Anterior cingulate cortex (tissue), 58 donors: Measurements from ENCODE around the gene GDPD5.

Experiments
- DNase-seq, 58 donors: peaks; one replicate each; lab custom pipeline; 2025; lab: John Stamatoyannopoulos, UW

Gene GDPD5

DNA sequence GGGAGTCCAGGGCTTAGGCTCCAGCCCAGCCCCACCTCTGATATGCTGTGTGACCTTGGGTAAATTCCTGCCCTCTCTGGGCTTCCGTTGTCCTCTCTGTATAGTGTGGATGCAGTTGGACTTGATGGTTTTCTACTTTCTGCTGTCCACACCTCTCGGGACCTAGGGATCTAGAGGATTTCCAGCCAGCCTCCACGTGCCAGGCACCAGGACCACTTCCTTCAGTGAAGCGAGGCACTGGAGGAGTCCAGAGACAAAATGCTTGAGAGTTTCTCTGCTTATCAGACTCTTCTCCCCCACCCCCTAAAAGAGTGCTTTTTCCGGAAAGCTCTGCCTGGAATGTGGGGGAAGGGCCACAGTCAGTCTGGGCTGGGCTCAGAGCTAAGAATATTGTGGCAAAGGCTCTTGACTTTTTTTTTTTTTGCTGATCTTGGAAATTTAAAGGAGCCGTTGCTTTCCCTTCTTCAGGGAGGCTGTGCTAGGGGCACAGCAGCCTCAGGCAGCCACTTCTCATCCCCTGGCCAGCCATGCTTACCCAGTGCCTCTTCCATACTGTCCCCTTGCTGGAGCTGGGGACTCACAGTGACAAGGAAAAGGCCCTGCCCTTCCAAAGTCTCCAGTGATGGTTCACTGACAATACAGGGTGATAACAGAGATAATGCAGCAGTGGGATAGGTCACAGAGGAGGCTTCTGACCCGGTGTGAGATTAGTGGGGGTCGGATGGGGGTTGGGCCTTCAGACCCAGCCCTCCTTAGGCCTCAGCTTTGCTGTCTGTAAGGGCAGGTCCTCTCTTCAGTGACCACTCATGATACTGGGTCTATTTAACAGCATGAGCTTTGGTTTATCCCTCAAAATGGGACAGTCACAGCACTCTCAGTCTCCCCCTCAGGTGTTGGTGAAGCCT lies 33.5 kb upstream of the GDPD5 start:
- peak in 2 of 58 donors; percentile 9 to 12 for DNase-seq

DNA sequence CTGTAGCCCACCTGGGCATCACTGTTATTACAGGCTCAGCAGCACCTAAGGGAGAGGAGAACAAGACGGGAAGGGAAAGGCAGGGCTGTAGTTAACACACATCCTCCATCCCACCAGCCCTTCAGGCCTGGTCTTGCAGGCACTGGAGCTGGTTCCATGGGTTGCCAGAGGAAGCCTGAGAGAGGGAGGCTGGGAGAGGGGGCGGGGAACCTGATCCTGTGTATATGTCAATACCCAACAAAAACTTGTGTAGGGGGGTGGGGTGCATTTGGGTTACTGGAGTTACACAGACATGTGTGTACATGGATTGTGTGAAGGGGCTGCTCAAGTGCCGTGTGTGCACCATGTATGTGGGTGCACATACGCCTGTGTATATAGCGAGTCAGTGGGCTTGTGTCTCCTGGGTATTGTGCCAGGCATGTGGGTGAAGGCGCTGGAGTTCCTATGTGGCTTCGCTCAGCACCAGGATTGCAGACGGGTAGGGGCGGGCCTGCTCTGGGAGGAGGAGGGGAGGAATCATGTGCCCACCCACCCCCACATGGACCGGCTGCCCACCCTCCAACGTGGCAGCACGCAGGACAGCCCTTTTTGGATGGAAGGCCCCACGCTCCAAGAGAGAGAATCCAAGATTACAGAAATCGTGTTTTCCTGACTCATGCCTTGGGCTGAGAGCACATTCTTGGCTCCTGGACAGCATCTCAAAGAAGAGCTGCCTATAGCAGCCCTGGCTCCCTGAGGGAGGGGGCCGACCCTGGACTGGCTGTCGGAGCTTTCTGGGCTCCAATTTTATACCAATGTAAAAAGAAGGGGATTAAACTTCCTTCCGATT lies 32.1 kb upstream of the GDPD5 start:
- DNase-seq = peak in 19 of 58 donors; percentile 12 to 68 (median 38)

DNA sequence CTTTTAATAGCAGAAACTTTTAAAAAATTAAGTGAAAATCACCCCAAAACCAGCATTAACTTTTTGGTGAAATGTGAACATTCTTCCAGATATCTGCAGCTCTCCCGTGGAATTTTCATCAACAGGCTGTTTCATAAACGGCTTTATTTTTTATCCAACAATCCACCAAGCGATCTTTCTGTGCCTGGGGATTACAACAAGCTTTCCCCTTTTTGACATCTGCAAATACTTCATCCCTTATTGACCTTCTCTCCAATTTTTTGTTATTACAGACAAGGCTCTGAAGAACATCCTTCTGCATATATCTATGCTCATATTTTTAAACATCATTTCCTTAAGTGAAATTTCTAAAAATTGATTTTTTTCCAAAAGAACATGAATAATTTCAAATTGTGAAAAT lies 30.5 kb upstream of the GDPD5 start:
- no peak for DNase-seq

DNA sequence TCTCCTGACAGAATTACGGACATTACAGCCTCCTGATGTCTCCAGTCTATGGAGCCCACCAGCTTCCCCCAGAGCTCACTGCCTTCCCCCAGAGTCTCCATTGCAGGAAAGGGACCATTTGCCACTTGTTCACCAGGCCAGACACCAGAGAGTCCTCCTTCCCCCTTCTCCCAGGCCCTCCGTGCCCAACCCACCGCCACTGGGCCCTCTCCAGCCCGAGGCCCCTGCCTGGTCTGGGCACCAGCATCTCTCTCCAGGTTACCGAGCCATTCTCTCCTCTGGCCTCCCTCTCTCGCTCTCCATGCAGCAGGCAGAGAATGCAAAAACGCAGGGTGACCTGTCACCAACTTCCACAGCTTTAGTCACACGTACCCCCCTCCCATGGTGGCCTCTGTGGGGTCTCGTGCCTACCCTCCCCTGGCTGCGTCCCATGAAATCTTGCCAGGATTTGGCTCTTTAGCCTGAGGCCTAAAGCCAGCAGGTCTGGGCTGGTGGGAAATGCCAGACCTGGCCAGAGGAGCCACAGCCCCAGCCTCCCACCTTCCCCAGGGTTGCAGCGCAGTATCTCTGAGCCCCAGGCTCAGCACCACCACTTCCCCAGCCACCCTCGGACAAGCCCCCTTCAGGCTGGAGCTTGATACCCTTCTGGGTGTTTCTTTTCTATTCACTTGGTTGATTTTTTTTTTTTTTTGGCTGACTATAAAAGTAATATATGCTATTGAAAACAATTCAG lies 29.5 kb upstream of the GDPD5 start:
- peak in 3 of 58 donors; percentile 30 to 54 (median 40) for DNase-seq

DNA sequence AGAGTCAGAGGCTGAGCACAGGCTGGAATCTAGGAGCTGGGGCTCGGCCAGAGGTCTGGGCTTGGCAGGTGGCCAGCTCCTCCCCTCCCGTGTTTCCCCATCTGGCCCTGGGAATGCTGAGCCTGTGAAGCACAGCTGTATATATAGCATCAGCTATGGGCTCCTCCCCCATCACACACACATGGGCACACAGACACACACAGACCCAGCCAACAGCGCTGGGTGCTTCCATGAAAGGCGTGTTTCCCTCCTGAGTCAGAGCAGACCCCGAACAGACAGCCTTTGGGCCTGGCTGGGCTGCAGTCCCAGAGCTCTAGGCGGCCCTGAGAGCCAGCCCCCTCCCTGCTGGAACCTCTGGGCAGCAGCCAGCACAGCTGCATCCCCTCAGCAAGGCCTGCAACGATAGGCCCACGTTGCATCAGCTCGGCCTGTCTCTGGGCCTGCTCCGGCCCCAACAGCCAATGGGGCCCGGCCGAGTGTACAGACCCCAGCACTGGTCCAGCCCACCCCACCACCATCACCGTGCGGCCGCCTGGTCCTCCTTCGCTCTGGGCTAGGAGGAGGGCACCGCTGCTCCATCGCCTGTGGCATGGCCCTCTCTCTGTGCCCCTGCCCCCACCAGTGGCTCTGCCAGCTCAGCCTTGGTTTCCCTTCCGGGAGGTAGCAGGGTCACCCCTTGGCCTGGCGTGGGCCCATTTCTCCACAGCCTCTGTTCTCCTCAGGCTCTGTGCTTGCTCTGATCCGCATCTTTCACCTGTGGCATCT lies 28.7 kb upstream of the GDPD5 start:
- DNase-seq = peak in 57 of 58 donors; percentile 10 to 100 (median 86)

DNA sequence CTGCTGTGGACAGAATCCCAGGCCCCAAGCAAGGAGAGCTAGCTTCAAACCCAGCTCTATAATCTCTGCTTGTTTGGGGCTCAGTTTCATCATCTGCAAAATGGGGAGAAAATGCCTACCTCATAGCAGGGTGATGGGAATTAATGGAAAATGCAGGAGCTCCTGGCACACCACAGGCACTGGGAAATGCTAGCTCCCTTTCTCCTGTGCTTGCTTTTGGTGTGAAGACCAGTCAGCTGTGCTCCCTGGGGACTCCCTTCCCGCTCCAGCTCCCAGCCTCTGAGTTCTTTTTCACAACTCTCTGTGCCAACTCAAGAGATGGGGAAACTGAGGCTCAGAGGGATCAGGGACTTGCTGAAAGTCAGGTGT lies 28.1 kb upstream of the GDPD5 start:
- no peak for DNase-seq

DNA sequence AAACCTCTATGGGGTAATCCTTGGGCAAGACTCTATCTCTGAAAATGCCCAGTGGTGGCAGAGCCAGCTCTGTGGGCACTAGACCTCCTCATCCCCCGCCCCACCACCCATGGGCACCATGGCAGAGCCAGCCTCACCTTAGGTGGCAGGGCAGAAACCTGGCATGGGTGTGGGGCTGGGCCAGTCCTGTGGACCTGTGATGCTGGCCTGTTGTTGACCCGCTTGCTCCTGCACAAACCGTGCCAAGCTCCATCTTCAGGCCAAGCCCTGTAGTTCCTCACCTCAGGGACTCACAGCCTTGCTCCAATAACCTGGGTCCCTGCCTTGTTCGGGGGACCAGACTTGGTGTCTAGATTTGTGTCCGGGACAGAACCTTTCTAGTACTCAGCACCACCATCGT lies 27.4 kb upstream of the GDPD5 start:
- DNase-seq = no peak

DNA sequence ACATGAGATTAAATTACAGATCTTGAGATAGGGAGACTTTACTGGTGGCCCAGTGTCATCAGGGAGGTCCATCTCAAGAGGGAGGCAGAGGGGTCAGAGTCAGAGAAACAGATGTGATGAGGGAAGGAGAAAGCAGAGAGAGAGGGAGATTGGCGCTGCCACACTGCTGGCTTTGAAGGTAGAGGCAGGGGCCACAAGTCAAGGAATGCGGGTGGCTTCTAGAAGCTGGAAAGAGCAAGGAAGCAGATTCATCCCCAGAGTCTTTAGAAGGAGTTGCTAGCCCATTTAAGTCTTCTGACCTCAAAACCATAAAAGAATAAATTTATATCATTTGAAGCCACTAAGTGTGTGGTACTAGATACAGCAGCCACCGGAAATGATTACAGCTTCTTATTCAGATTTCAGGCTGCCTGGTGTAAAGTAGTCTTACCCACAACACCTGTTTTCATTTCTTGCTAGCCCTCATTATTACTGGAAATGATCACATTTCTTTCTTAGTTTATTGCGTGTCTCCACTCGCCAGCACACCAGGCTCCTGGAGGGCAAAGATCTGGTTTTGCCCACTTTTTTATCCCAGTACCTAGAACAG lies 23.7 kb upstream of the GDPD5 start:
- no peak for DNase-seq

DNA sequence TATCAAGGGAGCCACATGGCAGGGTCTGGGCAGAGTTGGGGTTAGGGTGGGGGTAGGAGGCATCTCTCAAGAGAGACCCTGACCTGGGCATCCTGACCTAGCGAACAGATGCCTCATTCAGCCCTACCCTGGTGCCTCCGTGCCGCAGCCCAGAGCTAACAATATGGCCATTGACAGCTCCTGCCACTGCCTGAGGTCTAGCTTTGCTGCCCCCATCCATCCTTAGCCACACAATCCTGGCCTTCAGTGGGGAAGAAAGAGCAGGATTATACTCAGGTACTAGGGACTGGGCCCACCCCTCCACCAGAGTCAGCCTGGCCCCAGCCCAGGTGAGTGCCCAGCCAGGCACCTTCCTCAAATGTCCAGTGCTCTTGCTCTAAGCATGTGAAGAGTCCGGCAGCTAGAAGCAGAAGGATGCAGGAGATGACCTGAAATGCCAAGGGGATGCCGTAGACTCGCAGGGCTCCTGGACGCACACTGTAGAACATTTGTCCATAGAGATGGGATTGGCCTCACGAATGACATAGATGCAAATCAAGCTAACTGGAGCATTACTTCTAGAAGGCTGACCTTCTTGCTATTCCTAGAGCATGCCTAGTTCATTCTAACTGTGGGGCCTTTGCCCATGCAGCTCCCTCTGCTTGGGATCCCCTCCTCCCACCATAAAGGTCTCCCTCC lies 23.0 kb upstream of the GDPD5 start:
- no peak for DNase-seq

DNA sequence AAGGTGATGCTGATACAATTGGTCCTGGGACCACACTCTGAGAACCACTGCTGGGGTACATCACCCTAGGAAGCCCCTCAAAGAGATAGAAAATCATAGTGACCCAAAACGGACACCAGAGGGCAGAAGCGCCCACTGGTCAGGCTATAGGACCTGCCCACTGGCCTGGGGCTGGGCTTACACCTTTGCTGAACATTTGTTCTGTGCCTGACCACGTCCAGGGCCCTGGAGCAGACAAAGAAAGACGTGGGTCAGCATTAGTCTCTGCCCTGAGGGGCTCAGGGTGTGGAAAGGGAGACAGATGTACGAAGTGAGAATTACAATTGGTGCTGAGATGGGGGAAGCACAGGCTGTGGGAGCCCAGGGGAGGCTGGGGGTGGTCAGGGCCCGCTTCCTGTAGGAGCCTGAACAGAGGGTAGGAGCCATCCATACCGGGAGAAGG lies 21.9 kb upstream of the GDPD5 start:
- peak in 43 of 58 donors; percentile 14 to 61 (median 40) for DNase-seq

DNA sequence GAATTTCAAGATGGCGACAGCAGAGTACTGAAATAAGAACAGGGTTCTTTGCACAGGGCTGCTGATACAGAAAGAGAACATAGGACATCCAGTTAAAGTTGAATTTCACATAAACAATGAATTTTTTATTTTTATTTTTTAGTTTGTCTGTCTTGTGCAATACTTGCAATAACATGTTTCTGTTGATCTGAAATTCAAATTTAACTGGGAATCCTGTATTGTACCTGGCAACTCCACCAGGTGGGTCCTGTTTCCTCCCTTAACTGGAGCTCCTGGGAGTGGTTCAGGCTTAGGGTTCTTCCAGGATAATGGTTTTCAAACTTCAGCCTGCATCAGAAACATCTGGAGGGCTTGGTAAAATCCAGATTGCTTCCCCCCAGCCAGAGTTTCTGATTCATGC lies 21.4 kb upstream of the GDPD5 start:
- no peak for DNase-seq

DNA sequence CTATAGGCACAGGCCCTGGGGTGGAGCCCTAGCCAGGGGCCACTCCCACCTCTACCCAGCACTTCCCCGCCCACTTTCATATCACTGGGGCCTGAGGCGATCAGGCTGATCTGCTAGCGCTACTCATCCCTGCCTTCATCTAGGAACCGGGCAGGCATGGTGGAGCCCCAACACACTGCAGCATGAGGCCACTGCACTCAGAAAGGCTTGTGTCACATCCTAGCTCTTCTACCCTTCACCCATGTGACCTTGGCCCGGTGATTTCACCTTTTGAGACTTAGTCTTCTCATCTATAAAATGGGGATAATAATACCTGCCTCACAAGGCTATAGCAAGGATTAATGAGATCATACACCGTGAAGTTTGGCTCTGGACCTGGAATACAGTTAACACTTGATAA lies 18.1 kb upstream of the GDPD5 start:
- no peak for DNase-seq

DNA sequence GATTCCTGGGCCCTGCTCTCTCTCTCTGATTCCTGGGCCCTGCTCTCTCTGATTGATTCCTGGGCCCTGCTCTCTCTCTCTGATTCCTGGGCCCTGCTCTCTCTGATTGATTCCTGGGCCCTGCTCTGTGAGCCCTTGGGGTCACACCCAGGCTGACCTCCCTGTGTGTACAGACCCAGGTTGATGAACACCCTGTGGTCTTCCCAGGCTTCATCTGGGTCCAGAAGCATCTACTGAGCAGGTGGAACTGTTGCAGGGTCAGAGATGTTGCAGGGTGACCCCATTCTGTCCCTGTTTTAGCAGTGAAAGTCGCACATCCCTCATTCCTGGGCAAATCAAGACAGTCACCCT lies 16.3 kb upstream of the GDPD5 start:
- DNase-seq = no peak

DNA sequence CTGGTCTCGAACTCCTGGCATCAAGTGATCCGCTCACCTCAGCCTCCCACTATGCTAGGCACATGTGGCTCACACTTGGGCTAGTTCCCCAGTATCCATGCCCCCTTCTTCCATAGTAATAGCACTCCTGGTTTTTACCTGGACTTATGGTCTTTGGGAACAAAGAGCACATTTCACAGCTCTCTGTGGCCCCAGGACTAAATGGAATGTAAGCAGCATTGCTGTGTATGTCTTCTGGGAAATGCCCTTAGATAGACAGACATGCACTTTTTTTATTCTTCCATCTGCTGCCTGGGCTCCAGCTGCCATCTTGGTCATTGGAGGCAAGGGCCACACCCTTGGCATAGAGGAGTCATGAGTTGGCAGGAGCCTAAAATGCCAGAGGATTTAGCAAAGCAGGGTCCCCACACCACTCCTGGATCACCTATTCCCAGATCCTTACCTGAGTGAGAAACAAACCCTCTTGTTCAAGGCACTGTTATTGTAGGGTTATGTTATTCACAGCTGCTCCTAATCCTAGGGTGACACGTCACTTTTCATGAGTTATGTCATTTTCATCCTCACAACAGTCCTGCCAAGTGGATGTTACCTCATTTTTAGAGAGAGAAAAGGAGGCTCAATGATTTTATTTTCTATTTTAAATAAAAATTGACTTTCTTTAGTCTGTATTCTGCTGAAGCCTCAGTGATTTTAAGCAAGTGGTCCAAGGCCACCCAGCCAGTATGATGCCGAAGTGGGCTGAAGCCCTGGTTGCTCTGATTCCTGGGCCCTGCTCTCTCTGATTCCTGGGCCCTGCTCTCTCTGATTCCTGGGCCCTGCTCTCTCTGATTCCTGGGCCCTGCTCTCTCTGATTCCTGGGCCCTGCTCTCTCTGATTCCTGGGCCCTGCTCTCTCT lies 15.7 kb upstream of the GDPD5 start:
- DNase-seq = no peak

DNA sequence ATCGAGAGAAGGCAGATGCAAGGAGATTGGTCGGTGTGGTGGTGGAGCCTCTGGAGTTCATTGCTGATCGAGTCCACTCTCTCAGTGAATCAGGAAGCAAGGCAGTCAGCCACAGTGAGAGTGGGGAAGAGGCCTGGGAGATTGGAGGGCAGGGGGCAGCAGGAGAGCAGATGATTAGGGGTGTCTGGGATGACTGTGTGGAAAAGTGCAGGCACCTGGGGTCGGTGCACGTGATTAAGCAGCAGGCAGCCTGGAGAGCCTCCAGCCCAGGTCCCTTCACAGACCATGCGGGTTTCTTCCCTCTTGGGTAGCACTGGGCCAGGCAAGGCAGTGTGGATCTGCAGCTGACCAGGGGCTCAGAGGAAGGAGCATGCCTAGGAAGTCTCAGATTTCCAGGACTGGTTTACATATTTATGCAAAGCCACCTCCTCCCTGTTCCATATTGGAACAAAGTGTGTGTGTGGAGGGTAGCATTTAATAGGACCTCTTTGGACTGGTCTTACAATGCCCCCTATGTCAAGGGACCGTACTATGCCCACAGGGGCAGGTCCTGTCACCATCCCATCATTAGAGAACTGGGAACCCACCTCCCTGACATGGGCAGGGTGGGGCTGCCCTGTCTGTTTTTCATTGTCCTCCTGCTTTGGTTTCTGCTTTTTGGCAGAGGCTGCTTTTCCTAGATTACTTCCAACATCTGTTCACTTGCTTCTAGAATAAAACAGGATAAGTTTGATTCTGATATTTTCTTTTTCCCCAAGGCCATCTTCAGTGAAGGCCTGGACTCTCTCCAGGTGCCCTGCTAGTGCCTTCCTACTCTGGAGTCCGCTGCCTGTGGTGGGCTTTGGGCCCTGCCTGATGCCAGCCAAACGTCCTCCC lies 14.0 kb upstream of the GDPD5 start:
- DNase-seq = no peak

DNA sequence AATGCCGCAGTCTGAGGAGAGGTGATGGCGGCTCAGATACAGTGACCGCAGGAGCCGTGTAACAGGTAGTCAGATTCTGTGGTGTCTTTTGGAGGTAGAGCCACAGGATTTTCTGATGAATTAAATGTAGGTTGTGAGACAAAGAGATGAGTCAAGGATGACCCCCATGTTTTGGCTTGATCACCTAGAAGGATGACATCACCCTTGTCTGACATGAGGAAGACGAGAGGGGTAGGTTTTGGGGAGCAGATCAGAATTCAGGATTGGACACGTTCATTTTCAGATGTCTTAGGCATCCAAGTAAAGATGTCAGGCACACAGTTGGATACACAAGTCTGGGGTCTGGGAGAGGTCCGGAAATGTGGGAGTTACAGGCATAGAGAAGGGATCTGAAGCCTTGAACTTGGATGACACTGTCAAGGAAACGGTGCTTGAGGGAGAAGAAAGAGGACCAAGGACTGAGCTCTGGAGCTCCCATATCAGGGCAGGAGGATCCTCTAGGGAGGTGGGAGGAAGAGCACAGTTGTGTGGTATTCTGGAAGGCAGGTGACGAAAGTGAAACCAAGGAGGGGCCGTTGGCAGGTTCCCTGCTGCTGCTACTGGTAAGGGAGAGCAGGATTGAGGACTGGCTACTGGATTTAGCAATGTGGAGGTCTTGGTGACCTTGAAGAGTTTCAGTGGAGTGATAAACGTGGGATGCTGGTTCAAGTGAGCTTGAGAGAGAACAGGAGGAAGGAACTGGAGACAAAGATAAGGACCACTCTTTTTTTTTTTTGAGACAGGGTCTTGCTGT lies 12.6 kb upstream of the GDPD5 start:
- DNase-seq = no peak
